ENCODE results near the gene MN1.

The MN1 gene

DNA sequence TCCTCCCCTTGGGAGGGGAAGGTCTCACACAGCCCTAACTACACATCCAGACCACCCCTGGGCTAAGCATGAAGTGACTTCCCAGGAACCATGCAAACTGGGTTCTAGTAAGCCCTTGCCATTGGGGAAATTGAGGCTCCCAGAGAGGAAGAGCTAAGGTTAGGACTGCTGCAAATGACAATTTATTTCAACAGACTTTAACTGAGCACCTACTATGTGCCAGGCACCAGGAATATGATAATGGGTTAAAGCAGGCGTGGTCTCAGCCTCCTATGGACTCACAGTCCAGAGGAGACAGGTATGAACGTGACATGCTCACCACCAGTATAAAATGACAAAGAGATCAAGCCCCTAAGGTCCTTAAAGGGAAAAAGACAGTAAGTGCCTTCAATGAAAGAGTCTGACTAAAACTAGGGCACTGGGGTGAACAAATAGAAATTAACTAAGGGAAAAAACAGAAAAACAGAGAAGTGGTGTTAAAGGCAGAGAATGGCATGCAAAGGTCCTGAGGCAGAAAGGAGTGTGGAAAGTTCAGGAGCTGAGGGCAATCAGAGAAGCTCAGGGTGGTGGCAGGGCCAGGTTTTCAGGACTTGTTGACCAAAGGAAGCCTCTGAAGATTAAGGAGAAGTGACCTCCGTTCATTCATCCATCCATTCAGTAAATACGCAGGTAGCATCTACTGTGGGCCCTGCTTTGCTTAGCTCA is 14.4 kb upstream of the MN1 start:
- no peak overlapping the region for H3K4me3 ChIP-seq (ENCODE audit: low read length)
- TF ChIP-seq CTCF (IDR thresholded peaks at IDR 0.05; ENCODE audit: insufficient read depth, low read depth, low read length, missing control alignments) = no peak
- DNase-seq (ENCODE audit: low read depth) = no peak

GRCh38 chr22:27814993-27815392 is 13.4 kb upstream of the MN1 start:
- no peak for TF ChIP-seq CTCF (IDR thresholded peaks at IDR 0.05; ENCODE audit: insufficient read depth, low read depth, low read length, missing control alignments)
- H3K4me3 ChIP-seq (ENCODE audit: low read length) = no peak overlapping the region
- DNase-seq (ENCODE audit: low read depth) = no peak

DNA sequence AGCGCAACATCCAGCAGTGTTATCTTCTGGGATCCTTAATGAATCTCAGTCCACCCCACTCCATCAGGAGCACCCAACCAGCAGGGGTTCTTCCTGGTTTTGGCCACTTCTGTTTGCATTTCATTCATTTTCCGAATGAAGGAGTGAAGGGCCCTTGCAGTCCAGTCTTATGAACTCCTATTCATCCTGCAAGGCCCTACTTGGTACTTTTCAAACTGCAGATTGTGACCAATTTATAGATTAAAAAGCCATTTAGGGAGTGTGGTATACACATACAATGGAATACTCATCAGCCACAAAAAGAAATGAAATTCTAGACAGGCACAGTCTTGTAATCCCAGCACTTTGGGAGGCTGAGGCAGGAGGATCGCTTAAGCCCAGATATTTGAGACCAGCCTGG is 10.2 kb upstream of the MN1 start:
- no peak for TF ChIP-seq CTCF (IDR thresholded peaks at IDR 0.05; ENCODE audit: insufficient read depth, low read depth, low read length, missing control alignments)
- H3K4me3 ChIP-seq (ENCODE audit: low read length) = no peak overlapping the region

DNA sequence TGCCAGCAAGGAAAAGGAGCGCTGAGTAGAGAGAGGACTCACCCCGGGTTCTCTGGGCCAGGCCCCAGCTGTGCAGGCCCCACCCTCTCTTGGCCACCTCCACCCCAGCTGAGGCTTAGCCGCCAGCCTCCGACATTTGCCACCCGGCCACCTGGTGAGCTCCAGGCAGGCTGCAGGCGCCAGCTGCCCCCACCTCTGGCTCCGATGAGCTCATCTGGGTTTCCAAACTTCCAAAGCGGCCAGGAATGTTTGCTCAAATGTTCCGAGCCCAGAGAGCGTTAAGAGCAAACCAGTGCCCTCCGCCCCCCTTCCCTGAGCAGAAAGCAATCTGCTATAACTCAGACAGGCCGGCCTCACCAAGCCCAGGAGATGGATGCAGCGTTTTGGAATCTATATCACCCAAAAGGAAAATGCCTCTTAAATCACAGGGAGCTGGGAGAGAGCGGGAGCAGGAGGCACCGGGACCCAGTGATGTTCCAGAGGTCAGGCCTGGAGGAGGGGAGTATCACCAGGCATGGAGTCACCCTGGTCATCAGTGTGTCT is 9.1 kb upstream of the MN1 start:
- DNase-seq (ENCODE audit: low read depth) = no peak

More for the DNA sequence above, 10.2 kb upstream of the MN1 start:
- DNase-seq (ENCODE audit: low read depth) = no peak

DNA sequence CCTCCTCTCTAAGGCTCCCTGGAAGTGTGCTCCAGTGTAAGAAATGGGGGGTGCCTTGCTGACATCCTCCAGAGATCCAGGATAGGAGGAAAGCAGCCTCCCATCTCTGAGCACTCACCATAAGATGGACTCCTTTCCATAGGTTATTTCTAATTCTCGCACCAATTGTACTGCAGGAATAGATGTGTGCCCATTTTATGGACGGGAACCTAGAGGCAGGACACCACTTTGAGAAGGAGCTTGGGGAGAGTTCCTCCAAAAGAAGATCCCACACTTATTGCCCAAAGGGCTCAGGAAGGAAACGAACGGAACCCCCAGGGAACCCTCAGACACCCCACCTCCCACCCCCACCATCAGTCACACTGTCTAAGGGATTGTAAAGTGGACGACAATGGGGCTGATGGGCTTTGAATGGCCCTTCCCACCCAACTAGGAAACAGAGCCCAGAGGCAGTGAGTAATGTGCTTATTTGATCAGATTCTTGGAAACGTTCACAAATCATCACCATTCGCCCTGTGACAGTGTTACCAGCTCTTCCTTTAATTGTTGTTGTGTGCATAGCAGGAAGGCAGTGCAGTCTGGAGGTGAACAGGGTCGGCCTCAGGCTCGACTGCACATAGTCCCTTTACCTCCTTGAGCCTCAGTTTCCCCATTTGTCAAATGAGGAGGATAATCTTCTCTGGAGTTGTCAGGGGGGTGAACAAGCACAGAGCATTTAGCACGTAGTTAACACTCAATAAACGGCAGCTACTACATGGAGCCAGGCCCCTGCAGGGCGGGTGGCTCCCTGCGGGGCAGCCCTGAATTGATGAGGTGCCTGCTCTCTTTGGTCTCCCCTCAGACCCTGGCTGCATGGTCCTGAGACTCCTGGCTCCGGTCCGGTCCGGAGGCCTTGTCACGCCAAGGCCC is 8.4 kb upstream of the MN1 start:
- no peak for DNase-seq (ENCODE audit: low read depth)
- no peak overlapping the region for H3K4me3 ChIP-seq (ENCODE audit: low read length)
- TF ChIP-seq CTCF (IDR thresholded peaks at IDR 0.05; ENCODE audit: insufficient read depth, low read depth, low read length, missing control alignments) = no peak

More for the DNA sequence above, 9.1 kb upstream of the MN1 start:
- no peak overlapping the region for H3K4me3 ChIP-seq (ENCODE audit: low read length)
- TF ChIP-seq CTCF (IDR thresholded peaks at IDR 0.05; ENCODE audit: insufficient read depth, low read depth, low read length, missing control alignments) = no peak

DNA sequence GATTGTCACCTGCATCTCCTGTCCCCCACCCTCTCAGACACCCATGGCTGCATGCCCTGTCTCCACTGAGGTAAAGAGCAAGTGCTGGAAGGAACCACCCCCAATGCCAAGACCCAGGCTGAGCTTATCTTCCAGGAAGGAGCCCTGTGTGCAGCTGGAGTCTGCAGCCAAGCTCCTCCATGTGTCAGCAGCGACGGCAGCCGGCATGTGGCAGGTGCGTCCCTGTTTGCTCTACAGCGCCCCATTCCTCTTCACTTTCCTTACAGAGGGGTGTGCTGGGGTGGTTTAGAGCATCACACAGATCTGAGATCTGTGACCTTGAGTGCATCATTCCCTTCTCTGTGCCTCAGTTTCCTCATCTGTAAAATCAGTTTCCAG is 7.7 kb upstream of the MN1 start:
- TF ChIP-seq CTCF (IDR thresholded peaks at IDR 0.05; ENCODE audit: insufficient read depth, low read depth, low read length, missing control alignments) = no peak
- DNase-seq (ENCODE audit: low read depth) = no peak
- no peak overlapping the region for H3K4me3 ChIP-seq (ENCODE audit: low read length)

Measured in epithelial cell of esophagus (primary cell).